ENCODE results near the gene HDAC1.

The HDAC1 gene

DNA sequence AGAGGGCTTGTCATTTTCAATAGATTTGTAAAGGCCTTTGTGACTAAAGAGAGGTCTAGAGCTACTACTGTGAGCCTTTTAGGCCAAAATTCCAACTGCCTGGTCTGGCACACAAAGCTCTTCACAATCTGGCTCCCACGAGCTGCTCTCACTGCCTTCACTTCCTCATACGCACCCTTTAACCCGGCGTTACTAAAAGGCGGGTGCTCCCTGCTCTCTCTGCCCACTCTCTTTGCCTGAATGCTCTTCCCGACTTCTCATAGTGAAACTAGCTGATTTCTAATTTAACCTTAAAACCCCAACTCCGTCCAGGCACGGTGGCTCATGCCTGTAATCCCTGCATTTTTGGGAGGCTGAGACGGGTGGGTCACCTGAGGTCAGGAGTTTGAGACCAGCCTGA lies 88.2 kb downstream of the HDAC1 start:
- DNase-seq = no peak

Measured in NCI-H226 (cell line).